GM19193 (cell line): Measurements from ENCODE around the gene DPCD.

Experiments
- POLR2A ChIP-seq: IDR thresholded peaks from 4 replicates; pipeline ENCODE4 v1.6.1; 2011; ENCODE audit not compliant: insufficient read depth, insufficient read length; ENCODE audit errors: extremely low read depth

The DPCD gene

DNA sequence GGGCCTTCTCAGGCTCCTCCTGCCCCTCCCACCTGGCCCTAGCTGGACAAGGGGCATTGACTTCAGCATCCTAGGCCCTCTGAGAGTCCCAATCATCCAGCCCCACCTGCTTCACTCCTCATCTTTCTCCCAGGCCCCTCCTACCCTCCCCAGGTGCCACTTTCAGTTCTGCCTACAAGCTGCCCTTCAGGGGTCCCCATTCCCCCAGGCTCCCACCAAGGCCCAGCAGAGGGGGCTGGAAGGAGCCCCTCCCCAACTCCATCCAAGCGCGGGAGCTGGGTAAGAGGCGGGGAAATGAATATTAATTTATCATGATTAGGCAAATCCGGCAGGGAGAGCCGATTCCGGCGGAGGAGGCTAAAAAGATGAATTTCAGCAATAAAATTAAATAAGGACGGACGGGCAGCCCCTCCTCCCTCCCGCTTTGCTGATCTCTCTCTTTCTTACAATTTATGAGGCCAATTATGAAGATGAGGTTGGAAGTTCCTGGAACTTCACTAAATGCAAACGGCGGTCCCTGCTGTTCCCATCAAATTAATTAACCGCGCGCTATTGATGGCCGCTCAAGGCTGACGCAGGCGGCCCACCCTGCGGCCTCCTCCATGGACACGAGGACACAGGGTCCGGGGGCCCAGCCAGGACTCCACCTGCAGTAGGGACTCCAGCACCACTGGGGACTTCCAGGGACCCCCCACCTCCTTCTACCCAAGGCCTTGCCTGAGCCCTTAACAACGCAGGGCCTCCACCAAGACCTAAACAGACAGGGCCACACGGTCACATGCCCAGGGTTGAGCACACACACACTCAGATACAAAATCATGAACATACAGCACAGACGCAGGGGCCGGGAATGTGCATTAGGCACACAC, 14.0 kb upstream of the DPCD start:
- TF ChIP-seq POLR2A, result no peak

- TF ChIP-seq POLR2A, result no peak
These were observed 13.0 kb upstream of the DPCD start for GRCh38 chr10:101575091-101575490.

DNA sequence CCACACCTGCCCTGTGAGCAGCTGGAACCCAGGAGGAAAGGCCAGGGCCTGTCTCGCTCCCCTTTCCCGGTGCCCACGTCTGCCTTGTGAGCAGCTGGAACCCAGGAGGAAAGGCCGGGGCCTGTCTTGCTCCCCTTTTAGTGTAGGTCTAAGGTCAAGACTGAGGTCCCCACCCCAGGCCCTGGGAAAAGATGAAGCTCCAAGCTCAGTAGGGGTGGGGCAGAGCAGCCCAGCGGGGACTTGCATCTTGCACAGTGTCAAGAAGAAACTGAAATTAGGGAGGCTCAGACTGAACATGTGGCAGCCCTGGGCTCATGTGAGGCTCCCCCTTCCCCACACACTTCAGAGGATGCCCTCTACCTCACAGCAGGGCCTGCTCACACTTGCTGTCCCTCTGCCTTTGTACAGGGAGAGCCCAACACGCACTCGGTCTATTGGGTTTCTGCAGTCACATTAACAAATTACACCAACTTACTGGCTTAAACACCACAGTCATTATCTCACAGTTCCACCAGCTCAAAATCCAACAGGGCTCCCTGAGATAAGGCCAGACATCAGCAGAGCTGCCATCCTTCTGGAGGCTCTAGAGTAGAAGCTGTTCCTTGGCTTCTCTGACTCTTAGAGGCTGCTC, 12.4 kb upstream of the DPCD start:
- TF ChIP-seq POLR2A, result no peak

DNA sequence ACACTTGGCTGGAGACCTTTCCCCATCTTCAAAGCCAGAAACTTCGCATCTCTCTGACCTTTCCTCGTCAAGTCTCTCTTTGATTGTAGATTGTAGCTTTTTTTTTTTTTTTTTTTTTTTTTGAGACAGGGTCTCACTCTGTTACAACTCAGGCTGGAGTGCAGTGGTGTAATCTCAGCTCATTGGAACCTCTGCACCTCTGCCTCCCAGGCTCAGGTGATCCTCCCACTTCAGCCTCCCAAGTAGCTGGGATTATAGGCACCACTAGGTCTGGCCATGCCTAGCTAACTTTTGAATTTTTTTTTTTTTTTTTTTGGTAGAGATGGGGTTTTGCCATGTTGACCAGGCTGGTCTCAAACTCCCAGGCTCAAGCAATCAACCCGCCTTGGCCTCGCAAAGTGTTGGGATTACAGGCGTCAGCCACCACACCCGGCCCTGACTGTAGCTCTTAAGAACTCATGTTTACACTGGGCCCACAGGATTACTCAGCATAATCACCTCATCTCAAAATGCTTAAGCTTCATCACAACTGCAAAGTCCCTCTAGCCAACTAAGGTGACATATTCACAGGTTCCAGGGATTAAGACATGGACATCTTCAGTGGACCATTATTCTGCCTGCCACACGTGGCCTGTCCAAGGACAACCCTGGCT, 11.8 kb upstream of the DPCD start:
- no peak for TF ChIP-seq POLR2A

GRCh38 chr10:101577121-101577871, 10.8 kb upstream of the DPCD start:
- TF ChIP-seq POLR2A, result no peak

GRCh38 chr10:101578192-101578591, 9.9 kb upstream of the DPCD start:
- no peak for TF ChIP-seq POLR2A

DNA sequence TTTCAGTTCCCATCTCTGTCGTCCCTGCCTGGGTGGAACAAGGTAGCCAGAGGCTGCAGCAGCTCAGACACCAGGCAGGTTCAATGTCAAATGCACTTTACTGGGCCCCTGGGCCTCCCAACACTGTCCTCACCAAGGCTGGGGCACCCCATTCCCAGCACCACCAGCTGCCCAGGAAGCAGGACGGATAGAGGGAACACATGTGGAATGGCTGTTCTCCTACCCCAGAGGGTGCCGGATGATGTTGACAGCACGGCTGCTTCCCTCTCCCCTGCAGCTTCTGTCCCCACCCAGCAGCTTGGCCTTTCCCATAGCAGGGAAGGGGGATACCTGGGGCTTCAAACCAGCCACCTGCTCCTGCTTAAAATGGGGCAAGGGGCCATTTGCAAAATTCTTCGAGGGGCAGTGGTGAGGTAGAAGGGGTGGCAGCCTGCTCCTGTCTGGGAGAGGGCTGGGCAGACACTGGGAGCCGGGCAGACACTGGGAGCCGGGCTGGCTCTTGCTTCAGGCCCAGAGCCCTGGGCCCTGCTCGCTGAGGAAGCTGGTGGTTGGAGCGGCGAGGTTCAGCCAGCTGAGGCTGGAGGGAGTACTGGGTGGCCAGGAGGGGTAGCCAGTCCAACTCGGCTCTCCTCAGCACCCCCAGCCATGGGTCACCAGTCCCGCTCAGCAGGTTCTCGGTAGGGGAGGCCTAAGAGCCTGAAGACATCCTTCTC, 9.2 kb upstream of the DPCD start:
- TF ChIP-seq POLR2A, result no peak

GRCh38 chr10:101579516-101579870, 8.6 kb upstream of the DPCD start:
- no peak for TF ChIP-seq POLR2A

DNA sequence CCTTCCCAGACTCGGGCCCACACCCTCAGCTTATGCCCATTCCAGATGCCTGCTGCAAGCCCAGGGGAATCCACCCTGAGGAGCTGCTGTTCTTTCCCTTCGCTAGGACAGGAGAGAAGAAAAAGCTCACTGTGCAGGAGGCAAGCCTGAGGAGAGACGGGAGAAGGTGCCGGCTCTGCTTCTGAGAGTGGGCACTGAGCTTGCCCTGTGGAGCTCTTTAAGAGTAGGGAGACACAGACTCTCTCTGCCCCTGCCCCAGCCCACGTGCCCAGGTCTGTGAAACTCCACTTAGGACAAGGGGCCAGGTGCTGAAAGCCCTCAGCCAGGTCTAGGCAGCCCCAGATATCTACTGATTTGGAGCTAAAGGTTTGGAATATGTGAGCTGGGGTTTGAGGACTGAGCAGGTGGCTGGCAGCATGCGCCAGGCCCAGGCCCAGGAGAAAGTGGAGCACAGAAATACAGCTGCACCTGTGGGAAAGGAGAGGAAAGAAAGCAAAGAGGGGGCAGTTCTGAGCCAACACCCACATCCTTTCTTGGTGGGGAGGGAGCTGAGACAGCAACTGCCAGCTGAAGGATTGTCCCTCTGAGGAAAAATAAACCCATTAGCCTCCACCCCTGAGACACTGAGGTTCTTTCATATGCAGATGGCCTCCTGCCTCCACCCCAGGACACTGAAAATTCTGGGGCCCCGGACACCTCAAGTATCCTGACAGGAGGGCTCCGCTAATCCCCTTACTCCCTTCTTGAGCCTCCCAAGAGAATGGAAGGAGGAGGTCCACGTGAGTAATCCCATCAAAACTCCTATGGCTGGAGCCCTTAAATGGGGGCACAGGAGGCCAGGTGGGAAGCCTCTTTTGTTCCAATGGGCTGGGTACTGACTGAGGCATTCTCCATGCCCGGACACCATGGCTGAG, 7.4 kb upstream of the DPCD start:
- TF ChIP-seq POLR2A, result no peak

GRCh38 chr10:101585841-101586240, 2.3 kb upstream of the DPCD start:
- no peak for TF ChIP-seq POLR2A

DNA sequence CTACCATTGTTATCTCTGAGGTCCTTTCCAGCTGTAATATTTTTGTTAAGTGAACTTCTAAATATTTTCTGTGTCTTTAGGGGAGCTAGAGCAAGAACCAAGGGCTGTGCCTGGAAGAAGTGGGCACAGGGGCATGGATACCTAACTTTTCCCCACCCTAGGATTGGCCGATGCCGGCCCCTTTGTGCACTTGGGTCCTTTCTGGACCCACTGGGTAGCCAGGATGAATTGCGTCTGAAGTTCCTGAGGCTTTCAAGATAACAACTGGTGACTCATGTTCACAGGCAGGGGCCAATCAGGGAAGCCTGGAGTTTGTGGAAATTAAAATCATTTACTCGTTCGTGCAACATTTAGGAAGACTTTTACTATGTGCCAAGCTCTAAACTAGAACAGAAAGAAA, 758 bp downstream of the DPCD start:
- no peak for TF ChIP-seq POLR2A

DNA sequence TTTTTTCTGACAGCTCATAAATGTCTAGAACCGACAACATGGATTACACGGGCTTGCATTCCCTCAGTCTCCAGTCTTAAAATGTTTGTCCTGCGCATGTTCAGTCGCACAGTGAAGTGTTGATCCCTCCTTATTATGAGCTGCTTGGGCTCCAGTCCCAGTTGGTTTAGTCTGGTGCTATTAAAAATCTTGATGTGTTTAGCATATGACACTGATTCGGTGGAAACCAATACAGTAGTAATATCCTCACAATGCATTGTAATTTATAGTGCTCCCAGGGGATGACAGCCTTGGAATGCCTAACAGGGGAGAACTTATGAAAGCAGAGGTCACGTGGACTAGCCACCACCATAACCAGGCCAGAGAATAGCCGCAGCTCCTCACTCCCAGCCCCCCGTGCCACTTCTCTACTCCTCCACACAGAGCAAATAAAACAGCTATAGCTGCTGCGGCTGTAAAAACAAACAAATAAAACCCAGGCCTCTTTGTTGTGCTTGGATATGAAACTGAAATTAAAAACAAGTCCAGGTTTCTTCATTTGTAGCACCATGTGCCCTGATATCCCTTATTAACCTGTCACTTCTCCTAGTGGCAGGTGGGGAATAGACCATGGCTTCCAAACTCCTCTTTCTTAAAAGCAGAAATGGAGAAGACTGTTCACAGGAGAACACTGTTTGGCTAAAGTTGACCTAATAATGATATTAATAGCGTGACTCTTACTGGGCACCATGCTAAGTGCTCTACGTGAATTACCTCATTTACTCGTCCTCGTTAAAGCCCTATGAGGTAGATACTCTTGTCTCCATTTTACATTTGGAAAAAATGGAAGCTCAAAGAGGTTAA, 7.7 kb downstream of the DPCD start:
- no peak for TF ChIP-seq POLR2A
